ENCODE data around the gene FGFR3. TPM values are rescaled to one million over a fixed set of nuclear protein-coding genes. Genes with fewer than 3 reads are reported as not detected.
"Not testable (repeated sequence)": the region's sequence is repeated elsewhere in the genome, so short reads cannot be mapped to it uniquely, and the experiment has no call there.

The FGFR3 gene
- total RNA-seq, 2 donors from 2014 or later = 8.7 to 78.2 TPM

DNA sequence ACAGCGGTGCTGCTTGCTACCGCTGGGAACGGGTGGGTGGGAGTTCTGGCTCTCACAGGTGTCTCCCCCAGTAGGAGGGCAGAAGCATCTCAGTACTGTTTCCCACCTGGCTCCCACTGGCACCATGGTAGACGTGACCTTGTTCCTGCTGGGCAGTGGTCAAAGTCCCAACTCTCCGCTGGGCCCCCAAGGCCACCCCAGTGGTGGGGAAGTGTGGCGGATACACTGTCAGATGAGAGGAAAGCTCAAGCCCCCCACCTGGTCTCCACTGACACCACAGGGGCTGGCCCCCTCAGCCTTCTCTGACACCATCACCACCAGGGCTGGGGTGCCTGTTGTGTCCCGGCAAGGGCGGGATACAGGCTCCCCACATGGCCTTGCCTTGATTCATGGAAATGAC, 38.2 kb downstream of the FGFR3 start:
- 96% methylated on average over 8 of the region's 8 CpGs for WGBS
- Histone ChIP-seq H3K36me3 (peaks cover 13 to 20% of the 10 kb centered on the region in 2 donors), H3K27ac (no peak overlapping the region), H3K27me3 (replicated peaks; ENCODE audit: insufficient read depth) (no peaks in the 10 kb centered on the region), H3K4me3 (no peak overlapping the region), H3K9me3 (no peaks in the 10 kb centered on the region), H3K4me1 (replicated peaks) (no peaks in the 10 kb centered on the region)
- intact Hi-C loops (cut with DNase I) = no loop called here
- TF ChIP-seq POLR2AphosphoS5 (IDR thresholded peaks at IDR 0.05) (no peak), CTCF (IDR thresholded peaks at IDR 0.05) (no peak), POLR2A (IDR thresholded peaks at IDR 0.05) (no peak)
- no peak for DNase-seq (ENCODE audit: low spot score)

GRCh38 chr4:1832690-1833089, 39.6 kb downstream of the FGFR3 start:
- no peaks in the 10 kb centered on the region for H3K9me3 ChIP-seq
- no peaks in the 10 kb centered on the region for H3K4me1 ChIP-seq (replicated peaks)
- H3K4me3 ChIP-seq = no peak overlapping the region
- H3K36me3 ChIP-seq = peaks cover 13 to 20% of the 10 kb centered on the region in 2 donors
- WGBS = 93% methylated on average over 18 of the region's 18 CpGs
- no peak for DNase-seq (ENCODE audit: low spot score)
- H3K27me3 ChIP-seq (replicated peaks; ENCODE audit: insufficient read depth) = no peaks in the 10 kb centered on the region
- intact Hi-C loops (cut with DNase I) = no loop called here
- no peak overlapping the region for H3K27ac ChIP-seq
- TF ChIP-seq POLR2AphosphoS5 (IDR thresholded peaks at IDR 0.05) = no peak
- TF ChIP-seq CTCF (IDR thresholded peaks at IDR 0.05) = no peak
- TF ChIP-seq POLR2A (IDR thresholded peaks at IDR 0.05) = no peak

GRCh38 chr4:1833307-1834046, 40.4 kb downstream of the FGFR3 start:
- no peaks in the 10 kb centered on the region for H3K9me3 ChIP-seq
- H3K36me3 ChIP-seq = peaks cover 13 to 20% of the 10 kb centered on the region in 2 donors
- DNase-seq (ENCODE audit: low spot score) = no peak
- H3K27me3 ChIP-seq (replicated peaks; ENCODE audit: insufficient read depth) = no peaks in the 10 kb centered on the region
- intact Hi-C loops (cut with DNase I) = no loop called here
- H3K27ac ChIP-seq = no peak overlapping the region
- TF ChIP-seq POLR2AphosphoS5 (IDR thresholded peaks at IDR 0.05) (no peak), CTCF (IDR thresholded peaks at IDR 0.05) (no peak), POLR2A (IDR thresholded peaks at IDR 0.05) (no peak)
- H3K4me3 ChIP-seq = no peak overlapping the region
- 95% methylated on average over 14 of the region's 14 CpGs for WGBS
- no peaks in the 10 kb centered on the region for H3K4me1 ChIP-seq (replicated peaks)

DNA sequence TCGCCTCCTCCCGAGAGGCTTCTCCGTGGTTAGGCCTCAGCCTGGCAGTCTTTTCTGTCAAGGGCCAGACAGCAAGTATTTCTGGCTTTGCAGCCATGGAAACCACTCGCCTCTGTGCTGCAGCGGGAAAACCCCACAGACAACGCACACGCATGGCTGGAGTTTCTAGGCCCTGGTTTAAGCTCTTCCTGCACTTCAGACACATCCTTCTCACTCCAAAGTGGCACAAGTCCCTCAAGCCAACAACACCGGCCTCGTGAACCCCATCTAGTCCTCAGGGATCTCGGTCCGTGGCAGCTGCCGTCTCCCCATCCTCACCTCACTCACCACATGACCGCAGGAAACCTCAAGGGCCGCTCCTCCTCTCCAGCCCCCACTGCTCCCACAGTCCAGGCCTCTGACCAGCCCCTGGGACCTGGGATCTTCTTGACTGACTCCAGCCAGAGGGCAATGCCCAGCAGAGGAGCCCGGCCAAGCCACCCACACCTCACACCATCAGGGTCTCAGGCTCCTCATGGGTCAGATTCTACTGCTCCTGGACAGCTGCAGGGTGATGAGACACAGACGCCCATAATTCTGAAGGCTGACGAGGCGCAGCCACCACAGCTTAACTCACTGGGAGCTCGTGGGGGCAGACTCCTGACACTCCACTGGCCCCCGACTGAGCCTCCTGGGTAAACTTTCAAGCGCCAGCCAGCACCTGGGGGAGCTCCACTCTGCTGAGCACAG, 41.1 kb downstream of the FGFR3 start:
- no peak for DNase-seq (ENCODE audit: low spot score)
- 90% methylated on average over 21 of the region's 21 CpGs for WGBS
- no peaks in the 10 kb centered on the region for H3K9me3 ChIP-seq
- intact Hi-C loops (cut with DNase I) = no loop called here
- peaks cover 13 to 20% of the 10 kb centered on the region in 2 donors for H3K36me3 ChIP-seq
- no peaks in the 10 kb centered on the region for H3K4me1 ChIP-seq (replicated peaks)
- no peak overlapping the region for H3K4me3 ChIP-seq
- TF ChIP-seq POLR2A (IDR thresholded peaks at IDR 0.05) (no peak), CTCF (IDR thresholded peaks at IDR 0.05) (no peak), POLR2AphosphoS5 (IDR thresholded peaks at IDR 0.05) (no peak)
- H3K27me3 ChIP-seq (replicated peaks; ENCODE audit: insufficient read depth) = no peaks in the 10 kb centered on the region
- H3K27ac ChIP-seq = no peak overlapping the region

DNA sequence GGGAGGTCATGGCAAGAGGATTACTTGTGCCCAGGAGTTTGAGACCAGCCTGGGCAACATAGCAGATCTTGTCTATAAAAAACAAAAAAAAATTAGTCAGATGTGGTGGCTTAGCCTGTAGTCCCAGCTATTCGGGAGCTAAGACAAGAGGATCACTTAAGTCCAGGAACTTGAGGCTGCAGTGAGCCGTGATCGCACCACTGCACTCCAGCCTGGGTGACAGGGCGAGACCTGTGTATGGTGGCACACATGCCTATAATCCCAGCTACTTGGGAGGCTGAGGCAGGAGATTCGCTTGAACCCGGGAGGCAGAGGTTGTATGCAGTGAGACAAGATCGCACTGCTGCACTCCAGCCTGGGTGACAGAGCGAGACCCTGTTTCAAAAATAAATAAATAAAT, 42.7 kb downstream of the FGFR3 start:
- H3K27ac ChIP-seq; H3K4me3 ChIP-seq; H3K27me3 ChIP-seq (replicated peaks; ENCODE audit: insufficient read depth); H3K9me3 ChIP-seq; intact Hi-C loops (cut with DNase I); H3K4me1 ChIP-seq (replicated peaks); DNase-seq (ENCODE audit: low spot score): not testable (repeated sequence)
- 98% methylated on average over 8 of the region's 8 CpGs for WGBS
- H3K36me3 ChIP-seq = peaks cover 13 to 18% of the 10 kb centered on the region in 2 donors
